Panc1 (cell line): ENCODE measurements around the gene CAPRIN1. TPM values are rescaled to one million over a fixed set of nuclear protein-coding genes. Genes with fewer than 3 reads are reported as not detected.

ENCODE experiments used
- ATAC-seq: fragments of 200-7000 bp; cut with Tn5 transposase; 2 replicates; pipeline ENCODE4 v1.9.1; 2020; ENCODE audit warnings: mild to moderate bottlenecking, moderate library complexity
- BruUV-seq: library from RNA; stranded (reverse); fragments of 400-500 nt; replicated peaks from 2 replicates; lab custom pipeline; 2021; lab: Mats Ljungman, UMichigan
- CTCF ChIA-PET: fragments of 300-600 bp; sonication (Branson Sonifier 250); formaldehyde crosslinking; loops from one replicate; lab custom pipeline; 2022; ENCODE audit warnings: antibody characterized with exemption; lab: Charles Lee
- POLR2A ChIA-PET: fragments of 300-600 bp; sonication (Branson Sonifier 250); formaldehyde crosslinking; loops from one replicate; lab custom pipeline; 2022; ENCODE audit warnings: antibody characterized with exemption; lab: Charles Lee
- DNase-seq: peaks from one replicate; pipeline ENCODE4 v3.0.0-alpha.2; 2010; ENCODE audit warnings: low read depth, low spot score
- H3K27ac ChIP-seq: 2 replicates; pipeline ENCODE4 v1.5.1; 2011; ENCODE audit warnings: mild to moderate bottlenecking, low read length, inconsistent platforms
- H3K27me3 ChIP-seq: fragments of 200-500 bp; sonication (Bioruptor generic); 2 replicates; pipeline ENCODE4 v1.6.0; 2014; ENCODE audit warnings: low read length, inconsistent platforms; ENCODE audit not compliant: control insufficient read depth, insufficient read depth
- H3K36me3 ChIP-seq: fragments of 200-500 bp; sonication (Bioruptor generic); 2 replicates; pipeline ENCODE4 v1.5.1; 2014; ENCODE audit warnings: inconsistent platforms, mild to moderate bottlenecking, low read length, moderate library complexity; ENCODE audit not compliant: control insufficient read depth, insufficient read depth
- H3K4me1 ChIP-seq: 2 replicates; pipeline ENCODE4 v1.5.1; 2011; ENCODE audit warnings: inconsistent platforms, mild to moderate bottlenecking, low read length, moderate library complexity; ENCODE audit not compliant: control insufficient read depth, insufficient read depth
- H3K4me3 ChIP-seq, 2 experiments: 2 replicates each; pipeline ENCODE4 v1.5.1; 2011 to 2012; ENCODE audit warnings: low read depth in 2 of 2, low read length in 2 of 2, mild to moderate bottlenecking in 2 of 2, inconsistent platforms in 1 of 2, moderate library complexity in 1 of 2
- H3K9me3 ChIP-seq: fragments of 200-500 bp; sonication (Bioruptor generic); 2 replicates; pipeline ENCODE4 v1.5.1; 2014; ENCODE audit warnings: low read depth, mild to moderate bottlenecking, inconsistent platforms, low read length, moderate library complexity; ENCODE audit not compliant: control insufficient read depth, insufficient read depth
- CTCF ChIP-seq: fragments of 450-650 bp; IDR thresholded peaks from 2 replicates; pipeline ENCODE4 v1.5.1; 2017; ENCODE audit warnings: mild to moderate bottlenecking
- POLR2AphosphoS5 ChIP-seq: IDR thresholded peaks from 2 replicates; pipeline ENCODE4 v1.6.1; 2012; ENCODE audit warnings: mild to moderate bottlenecking, low read depth, low read length, moderate library complexity
- REST ChIP-seq, 2 experiments: IDR thresholded peaks; 2 replicates each; pipeline ENCODE4 v1.6.1; 2011 to 2012; ENCODE audit warnings: low read depth in 2 of 2, control low read depth in 1 of 2, low read length in 1 of 2, mild to moderate bottlenecking in 1 of 2, moderate library complexity in 1 of 2; ENCODE audit not compliant: insufficient read depth in 1 of 2
- SIN3A ChIP-seq: IDR thresholded peaks from 2 replicates; pipeline ENCODE4 v1.6.1; 2012; ENCODE audit warnings: low read depth, mild to moderate bottlenecking, low read length, moderate library complexity, borderline replicate concordance; ENCODE audit not compliant: insufficient read depth
- TCF7L2 ChIP-seq: IDR thresholded peaks from 2 replicates; pipeline ENCODE4 v1.6.1; 2011; ENCODE audit warnings: mild to moderate bottlenecking, low read depth, low read length, inconsistent platforms
- in situ Hi-C: cut with HindIII; loops from 2 replicates; pipeline ENCODE4 v1.10.0; 2016; ENCODE audit warnings: low sequenced_read_pairs, low pct_unique_long_range_greater_than_20kb
- intact Hi-C: fragments of 100-400 bp; cut with micrococcal nuclease; formaldehyde crosslinking; loops from one replicate; pipeline ENCODE4 v1.10.0; 2022; ENCODE audit not compliant: unreplicated experiment
- total RNA-seq: library from RNA; stranded (reverse); gene quantifications from one replicate; pipeline ENCODE4 v1.2.1, GENCODE V29; 2021; ENCODE audit not compliant: unreplicated experiment

CAPRIN1 gene
- total RNA-seq, 1 experiment from 2014 or later: 266 TPM

- peaks cover 46% of the 10 kb centered on the region for H3K36me3 ChIP-seq
- H3K4me3 ChIP-seq: no peak overlapping the region
- no peaks in the 10 kb centered on the region for H3K27me3 ChIP-seq
- no peak overlapping the region for H3K27ac ChIP-seq
- intact Hi-C loops (no loop called here), in situ Hi-C loops (no loop called here)
- H3K4me1 ChIP-seq: 0 out of 2 replicates have a peak, but pooled peaks cover 3% of the 10 kb centered on the region
- ChIA-PET CTCF (no interaction called here), POLR2A (interaction anchor here (0.6 kb wide), 1 partner anchor 57 kb away, joined by 3 read pairs; no protein-coding TSS in a partner anchor)
- no peaks in the 10 kb centered on the region for H3K9me3 ChIP-seq
- TF ChIP-seq SIN3A (no peak), POLR2AphosphoS5 (no peak), TCF7L2 (no peak), CTCF (no peak), REST (IDR thresholded peaks at IDR 0.05; ENCODE audit: insufficient read depth in 1 of 2, low read depth in 2 of 2, low read length in 1 of 2) (no peak)
- DNase-seq (no peak), ATAC-seq (no peak)
- no TSS peak for BruUV-seq
Measured at GRCh38 chr11:34111722-34112270, 60.3 kb downstream of the CAPRIN1 start.

DNA sequence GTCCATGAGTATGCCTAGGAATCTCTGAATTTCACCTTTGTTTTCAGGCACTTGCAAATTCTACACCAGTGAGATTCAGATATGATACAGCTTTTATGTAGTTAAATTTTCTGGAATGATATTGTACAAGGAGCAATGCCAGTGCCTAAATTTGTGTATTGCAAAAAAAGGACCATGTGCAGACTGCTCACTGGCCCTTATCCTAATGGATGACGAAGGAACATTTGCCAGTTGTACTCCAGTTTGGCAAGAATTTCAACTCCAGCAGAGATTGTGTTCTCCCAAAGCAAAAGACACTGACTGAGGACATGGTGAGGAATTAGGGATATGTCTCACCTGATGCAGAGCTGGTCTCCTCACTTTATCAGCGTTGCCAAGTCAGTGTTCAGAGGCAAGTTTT is 62.5 kb downstream of the CAPRIN1 start:
- CTCF ChIA-PET: no interaction called here

More for the DNA sequence above, 62.5 kb downstream of the CAPRIN1 start:
- ATAC-seq (no peak), DNase-seq (no peak)
- Histone ChIP-seq H3K27me3 (no peaks in the 10 kb centered on the region), H3K27ac (no peak overlapping the region), H3K4me1 (no peaks in the 10 kb centered on the region), H3K4me3 (no peak overlapping the region), H3K9me3 (no peaks in the 10 kb centered on the region), H3K36me3 (peaks cover 58% of the 10 kb centered on the region)
- BruUV-seq: no TSS peak
- in situ Hi-C loops (no loop called here), intact Hi-C loops (no loop called here)
- POLR2A ChIA-PET: no interaction called here
- no peak for TF ChIP-seq CTCF
- TF ChIP-seq POLR2AphosphoS5: no peak
- TF ChIP-seq REST (IDR thresholded peaks at IDR 0.05; ENCODE audit: insufficient read depth in 1 of 2, low read depth in 2 of 2, low read length in 1 of 2): no peak
- TF ChIP-seq SIN3A: no peak
- no peak for TF ChIP-seq TCF7L2
